IPS-11a (cell line): Measurements from ENCODE around the gene TMEM175.
"Not testable (repeated sequence)": the region's sequence is repeated elsewhere in the genome, so short reads cannot be mapped to it uniquely, and the experiment has no call there.

Experiments
- H3K4me3 ChIP-seq: one replicate; pipeline ENCODE4 v1.5.1; 2013; ENCODE audit warnings: low read depth, low read length, control low read depth

TMEM175 gene

GRCh38 chr4:988726-989721 lies 56.8 kb downstream of the TMEM175 start:
- H3K4me3 ChIP-seq = no peak overlapping the region

DNA sequence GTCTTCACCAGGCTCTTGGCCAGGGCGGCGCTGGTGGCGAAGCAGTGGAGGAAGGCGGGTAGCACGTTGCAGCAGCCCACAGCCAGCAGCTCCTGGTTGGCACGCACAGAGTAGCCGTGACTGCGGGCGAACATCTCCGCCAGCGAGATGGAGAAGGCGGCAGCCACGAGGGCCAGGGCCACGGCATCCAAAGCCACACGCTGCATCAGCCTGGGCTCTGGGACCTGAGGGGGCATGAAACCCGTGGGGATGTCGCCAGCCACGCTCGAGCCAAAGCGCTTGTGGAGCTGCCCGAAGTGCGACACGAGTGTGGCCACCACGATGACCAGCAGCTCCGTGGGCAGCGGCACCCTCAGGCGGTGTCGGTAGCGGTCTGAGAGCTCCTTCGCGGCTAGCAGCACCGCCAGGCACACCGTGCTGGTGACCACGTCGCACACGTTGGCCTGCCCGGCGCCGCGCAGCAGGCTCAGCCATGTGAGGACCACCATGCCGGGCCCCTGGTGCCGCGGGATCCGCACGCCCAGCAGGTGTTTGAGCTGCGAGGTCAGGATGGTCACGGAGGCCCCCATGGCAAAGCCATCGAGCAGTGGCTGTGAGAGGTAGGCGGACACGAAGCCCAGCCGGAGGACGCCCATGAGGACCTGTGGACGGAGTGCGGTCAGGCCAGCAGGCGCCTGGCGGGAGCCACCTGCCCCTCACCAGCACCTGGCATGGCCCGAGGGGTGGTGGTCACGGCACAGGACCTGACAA lies 57.6 kb downstream of the TMEM175 start:
- no peak overlapping the region for H3K4me3 ChIP-seq

GRCh38 chr4:990746-991367 lies 58.6 kb downstream of the TMEM175 start:
- no peak overlapping the region for H3K4me3 ChIP-seq

GRCh38 chr4:991451-992296 lies 59.4 kb downstream of the TMEM175 start:
- no peak overlapping the region for H3K4me3 ChIP-seq

DNA sequence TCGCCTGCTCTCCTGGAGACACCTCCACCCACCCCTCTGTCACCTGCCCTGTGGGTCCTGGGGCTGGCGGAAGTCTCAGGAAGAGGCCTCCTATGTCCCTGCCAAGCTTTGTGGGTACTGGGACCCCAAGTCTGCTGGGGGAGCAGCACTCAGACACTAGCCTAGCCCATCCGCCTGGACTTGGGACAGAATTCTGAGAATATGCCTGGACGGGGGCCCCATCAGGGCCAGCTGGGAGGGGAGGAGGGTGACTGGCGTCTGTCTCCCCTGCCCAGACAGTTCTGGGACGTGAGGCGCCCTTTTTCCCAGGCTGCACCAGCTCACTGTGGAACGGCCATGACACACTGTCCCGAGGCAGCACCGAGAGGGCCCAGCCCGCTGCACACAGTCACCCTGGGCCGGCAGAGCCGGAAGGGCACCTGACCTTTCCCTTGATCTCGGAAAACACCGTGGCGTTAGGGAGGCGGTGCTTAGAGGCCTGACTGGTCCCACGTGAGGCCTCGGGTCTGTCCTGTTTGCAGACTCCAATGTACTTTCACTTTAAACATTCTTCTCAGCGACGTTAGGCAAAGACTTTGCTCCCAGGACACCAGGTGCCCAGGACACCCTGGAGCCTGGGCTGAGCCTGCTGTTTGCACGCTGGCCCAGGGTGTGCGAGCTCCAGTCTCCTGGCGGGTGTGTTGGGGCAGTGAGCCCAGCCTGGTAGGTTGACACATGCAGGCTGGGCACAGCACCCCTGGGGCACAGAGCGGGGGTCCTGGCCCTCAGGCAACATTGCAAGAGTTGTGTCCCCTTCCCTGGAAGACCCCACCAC lies 60.2 kb downstream of the TMEM175 start:
- no peak overlapping the region for H3K4me3 ChIP-seq

- H3K4me3 ChIP-seq = no peak within 1 kb of the TSS
Observed at GRCh38 chr4:993111-994029, 61.1 kb downstream of the TMEM175 start, which contains the start of gene SLC26A1. Gene SLC26A1 (minus strand): TSS chr4:993404. CDS start chr4:991703, 1,701 bp downstream.

GRCh38 chr4:995311-996026 lies 63.2 kb downstream of the TMEM175 start:
- H3K4me3 ChIP-seq = no peak overlapping the region

DNA sequence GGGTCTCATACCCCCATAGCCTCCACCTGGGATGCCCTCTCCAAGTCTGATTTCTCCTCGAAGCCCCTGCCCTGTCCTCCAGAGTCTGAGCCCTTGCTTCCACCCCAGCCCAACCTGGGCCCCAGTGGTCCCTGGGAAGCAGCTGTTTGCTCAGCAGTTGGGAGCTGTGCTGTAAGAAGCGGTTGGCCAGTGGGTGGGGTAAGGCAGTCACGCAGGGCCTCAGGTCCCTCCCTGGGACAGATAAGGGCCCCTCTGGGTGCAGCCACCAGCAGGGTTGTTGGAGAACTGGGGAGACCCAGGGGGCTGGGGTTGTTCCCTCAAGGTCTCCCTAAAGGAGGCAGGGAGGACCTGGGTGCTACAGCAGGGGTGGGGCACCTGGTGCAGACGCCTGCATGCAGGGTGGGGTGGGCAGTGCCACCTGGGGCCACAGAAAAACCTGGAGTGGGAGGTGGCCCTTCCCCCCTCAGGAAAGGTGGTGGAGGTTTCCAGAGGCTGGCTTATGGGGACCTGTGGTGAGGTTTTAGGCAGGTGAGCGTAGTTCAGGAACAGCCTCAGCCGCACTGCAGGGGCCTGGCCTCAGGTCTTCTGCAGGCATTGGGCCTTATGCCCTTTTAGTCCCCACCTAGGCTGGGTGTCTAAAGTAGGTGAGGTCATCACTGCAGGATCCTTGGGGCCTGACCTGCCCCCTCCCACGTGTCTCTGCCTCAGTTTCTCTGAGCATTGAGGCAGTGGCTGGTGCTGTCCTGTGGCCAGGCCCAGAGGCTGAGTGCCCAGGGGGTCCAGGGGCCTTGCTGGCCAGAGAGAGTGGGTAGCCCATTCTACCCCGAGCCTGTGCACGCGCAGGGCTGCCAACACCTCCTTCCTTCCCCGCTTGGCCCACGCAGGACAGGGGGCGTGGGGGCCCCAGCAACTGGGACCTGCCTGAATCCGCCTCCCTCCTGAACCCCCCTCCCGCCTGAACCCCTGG lies 64.1 kb downstream of the TMEM175 start:
- no peak overlapping the region for H3K4me3 ChIP-seq

DNA sequence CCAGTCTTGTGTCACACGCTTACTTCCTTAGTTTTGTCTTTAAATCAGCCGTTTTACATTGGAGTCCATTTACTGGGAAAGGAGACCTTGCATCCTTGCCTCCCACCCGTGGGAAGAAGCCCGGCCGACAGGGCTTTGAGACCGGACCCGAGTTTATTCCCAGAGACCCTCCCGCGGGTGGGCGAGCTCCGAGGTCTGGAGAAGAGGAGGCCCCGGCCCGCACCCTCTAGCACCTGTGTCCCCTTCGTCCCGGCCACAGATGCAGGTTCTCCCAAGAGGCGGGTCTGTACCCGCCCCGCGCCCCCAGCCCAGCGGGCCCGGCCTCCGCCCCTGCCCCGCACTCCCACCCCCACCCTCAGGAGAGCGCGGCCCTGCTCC lies 64.7 kb downstream of the TMEM175 start:
- H3K4me3 ChIP-seq = no peak overlapping the region

GRCh38 chr4:997375-998071 lies 65.3 kb downstream of the TMEM175 start:
- peak overlapping the region; percentile 27 for H3K4me3 ChIP-seq

- no peak overlapping the region for H3K4me3 ChIP-seq
Observed at GRCh38 chr4:998096-998691, 65.9 kb downstream of the TMEM175 start.

DNA sequence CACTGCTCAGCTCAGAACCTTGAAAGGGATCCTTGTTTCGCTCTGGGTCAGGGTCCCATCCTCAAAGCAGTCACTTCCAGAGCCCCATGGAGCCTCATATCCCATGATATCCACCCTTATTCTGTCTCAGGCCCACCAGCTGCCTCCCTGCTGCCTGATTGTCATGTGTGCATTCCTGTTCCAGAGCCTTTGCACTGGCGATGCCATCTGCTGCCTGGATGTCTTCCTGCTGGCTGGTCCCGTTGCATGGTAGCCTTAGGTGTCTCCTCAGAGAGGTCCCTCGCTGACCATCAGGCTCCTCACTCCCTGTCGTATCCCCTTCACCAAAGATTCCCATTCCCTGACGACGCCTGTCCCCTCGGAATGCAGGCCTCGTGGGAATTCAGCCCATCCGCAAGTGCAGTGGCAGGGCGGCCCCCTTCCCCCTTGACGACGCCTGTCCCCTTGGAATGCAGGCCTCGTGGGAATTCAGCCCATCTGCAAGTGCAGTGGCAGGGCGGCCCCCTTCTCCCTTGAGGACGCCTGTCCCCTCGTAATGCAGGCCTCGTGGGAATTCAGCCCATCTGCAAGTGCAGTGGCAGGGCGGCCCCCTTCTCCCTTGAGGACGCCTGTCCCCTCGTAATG lies 67.1 kb downstream of the TMEM175 start:
- not testable (repeated sequence) for H3K4me3 ChIP-seq

DNA sequence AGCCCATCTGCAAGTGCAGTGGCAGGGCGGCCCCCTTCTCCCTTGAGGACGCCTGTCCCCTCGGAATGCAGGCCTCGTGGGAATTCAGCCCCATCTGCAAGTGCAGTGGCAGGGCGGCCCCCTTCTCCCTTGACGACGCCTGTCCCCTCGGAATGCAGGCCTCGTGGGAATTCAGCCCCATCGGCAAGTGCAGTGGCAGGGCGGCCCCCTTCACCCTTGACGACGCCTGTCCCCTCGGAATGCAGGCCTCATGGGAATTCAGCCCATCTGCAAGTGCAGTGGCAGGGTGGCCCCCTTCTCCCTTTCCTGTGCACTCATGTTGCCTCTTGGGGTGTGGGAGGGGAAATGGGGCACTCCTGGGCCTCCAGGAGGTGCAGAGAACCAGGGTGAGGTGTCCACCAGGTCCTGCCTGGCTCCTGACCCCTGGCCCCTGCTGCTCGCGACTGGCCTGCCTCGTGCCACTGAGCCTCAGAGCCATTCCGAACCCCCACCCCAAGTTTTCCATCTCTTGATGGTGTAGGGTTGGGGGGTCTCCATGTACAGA lies 67.7 kb downstream of the TMEM175 start:
- no peak overlapping the region for H3K4me3 ChIP-seq

GRCh38 chr4:1000686-1001260 lies 68.5 kb downstream of the TMEM175 start:
- H3K4me3 ChIP-seq = no peak overlapping the region
